Left ventricle myocardium superior (tissue), 1 donor: ENCODE data around the gene MTHFD2L. TPM values are rescaled to one million over a fixed set of nuclear protein-coding genes. Genes with fewer than 3 reads are reported as not detected.
"Not testable (repeated sequence)": the region's sequence is repeated elsewhere in the genome, so short reads cannot be mapped to it uniquely, and the experiment has no call there.

Experiments used
- ATAC-seq: fragments of 200-7000 bp; cut with Tn5 transposase; one replicate; pipeline ENCODE4 v1.9.1; 2020; ENCODE audit warnings: mild to moderate bottlenecking, moderate library complexity
- DNase-seq: peaks from one replicate; pipeline ENCODE4 v3.0.0-alpha.2; 2020
- intact Hi-C: fragments of 100-400 bp; cut with micrococcal nuclease; formaldehyde crosslinking; loops from one replicate; pipeline ENCODE4 v1.11.0; 2022
- total RNA-seq: library from RNA; stranded (reverse); fragmentation: NEBNext Ultra II Directional; extraction: Animal tissue kit (Norgen Biotek cat#: 25700); gene quantifications from one replicate; pipeline ENCODE4 v1.2.1, GENCODE V29; 2021
- donor health status: DM: no; HTN: yes; CAD: no; lungs with severe emphysema.

Gene MTHFD2L
- total RNA-seq, 1 donor from 2014 or later, result 8.5 TPM

DNA sequence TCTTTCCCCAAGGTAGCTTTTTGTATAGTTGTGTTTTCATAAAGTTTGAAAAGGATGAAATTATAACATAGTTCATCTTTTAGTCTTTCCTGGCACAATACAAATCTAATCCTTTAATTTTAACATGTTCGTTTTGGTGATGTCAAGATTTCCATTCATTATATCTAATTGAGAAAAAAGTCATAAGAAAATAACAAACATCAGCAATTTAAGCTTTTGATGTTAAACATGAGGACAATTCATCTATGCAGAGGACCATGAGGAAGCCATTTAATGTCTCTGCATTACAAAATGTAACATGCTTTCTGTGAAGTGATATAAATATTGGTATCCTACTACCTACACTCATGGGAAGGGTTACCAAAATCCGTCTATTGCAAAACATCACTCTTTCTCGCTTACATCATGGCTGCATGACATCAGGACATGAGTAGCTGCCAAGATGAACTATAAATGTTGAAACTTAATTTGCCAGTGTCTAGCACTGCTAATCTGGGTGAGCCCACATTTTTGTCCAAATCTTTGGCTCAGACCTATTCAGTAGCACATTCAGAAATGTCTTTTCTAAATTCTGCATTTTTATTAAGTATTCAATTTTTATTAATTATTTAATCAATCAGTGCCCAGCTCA is 159.8 kb downstream of the MTHFD2L start:
- DNase-seq, result no peak
- ATAC-seq, result peak; percentile 32
- intact Hi-C loops, result loop anchor here (10.0 kb wide), 2 partner anchors 93 to 123 kb away; no protein-coding TSS in a partner anchor

DNA sequence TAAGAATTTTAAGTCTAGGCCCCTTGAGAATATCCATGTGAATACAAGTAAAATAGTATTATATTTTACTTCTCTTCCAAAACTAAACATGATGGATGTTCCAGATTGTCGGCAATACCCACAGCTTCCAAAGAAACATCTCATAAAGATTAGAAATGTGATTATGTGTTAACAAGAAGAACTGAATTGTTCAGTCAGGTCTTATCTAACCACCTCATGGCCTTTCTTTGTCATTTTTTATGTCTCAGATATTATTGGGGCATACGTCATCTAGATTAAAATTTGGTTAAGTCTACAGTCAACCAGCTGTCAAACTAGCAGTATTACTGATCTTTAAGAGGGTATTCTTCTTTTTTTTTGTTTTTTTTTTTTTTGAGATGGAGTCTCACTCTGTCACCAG is 160.4 kb downstream of the MTHFD2L start:
- intact Hi-C loops, result loop anchor here (10.0 kb wide), 2 partner anchors 93 to 123 kb away; no protein-coding TSS in a partner anchor
- ATAC-seq (no peak), DNase-seq (no peak)

DNA sequence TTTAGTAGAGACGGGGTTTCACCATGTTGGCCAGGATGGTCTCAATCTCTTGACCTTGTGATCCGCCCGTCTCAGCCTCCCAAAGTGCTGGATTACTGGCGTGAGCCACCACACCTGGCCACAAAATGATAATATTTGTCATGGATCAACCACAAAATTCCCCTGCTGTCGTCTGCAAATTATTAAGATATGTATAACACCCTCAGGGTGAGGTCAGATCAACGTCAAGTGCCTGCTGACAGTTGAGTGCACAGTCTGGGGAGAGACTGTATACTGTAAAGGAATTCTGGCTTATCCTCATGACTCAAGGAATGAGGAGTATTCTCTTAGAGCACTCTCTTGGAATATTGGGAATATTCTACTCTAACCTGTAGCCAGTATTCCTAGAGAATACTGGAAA is 161.6 kb downstream of the MTHFD2L start:
- ATAC-seq, result no peak
- DNase-seq, result no peak
- intact Hi-C loops, result loop anchor here (10.0 kb wide), 2 partner anchors 95 to 125 kb away; no protein-coding TSS in a partner anchor

DNA sequence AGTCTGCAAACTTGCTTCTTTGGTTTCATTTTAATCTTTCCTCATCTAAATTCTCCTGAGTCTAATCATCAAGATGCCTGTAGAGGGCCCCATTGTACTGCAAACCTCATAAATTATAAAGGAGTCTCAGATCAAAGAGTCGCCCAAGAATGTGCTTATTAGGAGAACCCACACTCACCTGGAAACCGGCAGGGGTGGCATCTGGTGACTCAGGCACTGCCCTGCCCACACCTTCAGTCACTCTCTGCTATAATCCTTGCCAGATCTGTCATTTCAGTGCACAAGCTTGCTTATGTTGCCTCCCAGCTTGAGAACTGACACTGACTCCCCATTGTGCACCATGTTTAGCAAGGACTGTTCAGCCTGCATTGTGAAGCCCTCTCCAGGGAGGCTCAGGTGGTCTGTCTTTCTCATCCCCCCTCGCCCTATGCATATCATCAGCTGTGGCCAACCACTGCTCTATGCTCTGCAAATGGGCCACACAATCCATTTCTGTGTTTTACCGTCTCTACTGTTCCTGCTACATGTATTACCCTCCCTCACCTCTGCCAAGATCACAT is 162.7 kb downstream of the MTHFD2L start:
- intact Hi-C loops, result no loop called here
- ATAC-seq (peak; percentile 27), DNase-seq (no peak)

DNA sequence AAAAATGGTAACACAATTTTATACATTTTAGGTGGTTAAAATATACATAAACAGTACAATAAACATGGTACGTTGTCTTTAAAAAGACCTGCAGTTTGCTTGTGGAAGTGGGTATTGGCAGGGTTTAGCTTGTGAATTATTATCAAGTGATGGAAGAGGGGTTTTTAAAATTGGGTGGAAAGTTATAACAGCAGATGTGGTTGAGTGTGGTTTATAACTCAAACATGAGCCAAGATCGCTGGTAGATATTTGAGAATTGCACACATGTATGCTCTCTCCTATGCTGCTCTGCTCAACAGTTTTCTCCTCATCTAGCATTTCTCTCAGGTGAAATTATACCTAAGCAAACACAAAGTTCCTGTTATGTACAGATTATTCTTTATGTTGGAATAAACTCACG is 164.4 kb downstream of the MTHFD2L start:
- DNase-seq, result no peak
- ATAC-seq, result no peak
- intact Hi-C loops, result no loop called here

DNA sequence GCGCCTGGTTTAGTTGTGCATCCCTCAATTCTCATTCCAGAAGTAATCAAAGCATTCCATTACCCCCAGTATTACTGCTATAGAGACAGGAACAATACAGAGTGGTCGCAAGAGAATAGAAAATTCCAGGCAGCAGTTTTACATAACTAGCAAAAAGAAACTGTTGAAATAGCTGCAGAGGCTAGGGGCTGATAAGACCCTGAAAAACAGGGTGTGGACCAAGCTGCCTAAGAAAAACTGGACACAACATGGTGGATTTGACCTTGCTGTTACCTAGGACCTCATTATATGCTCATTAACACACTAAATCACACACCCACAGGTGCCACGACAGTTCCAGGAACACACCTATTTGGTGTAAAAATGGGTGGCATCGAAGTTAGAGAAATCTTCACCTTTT is 165.7 kb downstream of the MTHFD2L start:
- intact Hi-C loops, result no loop called here
- ATAC-seq (no peak), DNase-seq (no peak)

DNA sequence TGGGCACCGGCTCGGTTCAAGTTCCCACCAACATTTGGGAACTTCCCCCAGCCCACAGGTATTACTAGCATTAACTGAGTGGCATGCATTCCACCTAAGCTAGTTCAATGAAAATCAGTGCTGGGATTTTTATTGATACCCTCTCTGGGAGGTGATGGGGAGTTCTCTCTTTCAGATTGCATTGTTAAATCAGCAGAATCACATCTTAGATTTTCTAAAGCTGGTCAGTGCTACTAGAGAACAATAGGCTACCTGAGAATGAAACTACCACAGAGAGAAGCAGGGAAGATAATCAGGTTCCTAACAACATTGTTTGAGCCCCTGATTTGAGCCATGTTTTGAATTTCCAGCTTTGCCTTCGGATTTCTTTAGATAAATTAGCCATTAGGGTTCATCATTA is 166.3 kb downstream of the MTHFD2L start:
- no peak for DNase-seq
- intact Hi-C loops, result no loop called here
- ATAC-seq, result no peak

DNA sequence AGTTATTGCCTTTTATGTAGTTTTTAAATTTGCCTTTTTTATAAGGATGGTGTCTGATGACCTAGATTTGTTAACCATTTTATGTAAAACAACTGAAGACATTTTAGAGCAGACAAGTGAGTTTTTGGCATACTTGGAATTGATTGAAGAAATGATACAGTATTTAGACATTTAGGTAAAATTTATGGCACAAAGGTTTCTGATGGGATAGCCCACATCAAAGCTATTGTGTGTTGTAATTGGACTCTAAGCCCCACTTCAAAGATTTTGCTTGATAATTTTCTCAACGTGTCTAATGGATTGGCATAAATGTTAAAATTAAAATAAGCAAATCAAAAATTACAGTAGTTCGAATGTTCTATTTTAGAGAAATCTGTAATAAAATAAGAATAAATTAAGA is 168.0 kb downstream of the MTHFD2L start:
- ATAC-seq (no peak), DNase-seq (no peak)
- intact Hi-C loops, result no loop called here

DNA sequence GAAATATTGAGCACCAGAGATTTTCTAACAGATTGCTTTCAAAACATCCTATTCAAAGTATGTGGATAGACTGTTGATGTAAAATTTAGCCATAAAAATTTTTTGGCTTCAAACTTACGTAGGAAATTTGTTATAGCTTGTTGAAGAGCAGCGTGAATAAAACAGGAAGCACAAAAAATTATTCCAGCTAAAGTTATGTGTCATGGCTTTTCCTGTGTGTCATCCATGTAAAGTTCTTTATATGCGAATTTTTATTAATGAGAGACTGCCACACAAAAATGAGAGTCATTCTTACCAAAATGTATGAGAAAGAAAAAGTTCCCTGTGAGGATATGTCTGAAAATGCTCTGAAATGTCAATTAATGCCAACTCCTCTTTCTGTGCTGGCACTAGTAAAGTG is 169.8 kb downstream of the MTHFD2L start:
- DNase-seq, result no peak
- ATAC-seq, result no peak
- intact Hi-C loops, result no loop called here

DNA sequence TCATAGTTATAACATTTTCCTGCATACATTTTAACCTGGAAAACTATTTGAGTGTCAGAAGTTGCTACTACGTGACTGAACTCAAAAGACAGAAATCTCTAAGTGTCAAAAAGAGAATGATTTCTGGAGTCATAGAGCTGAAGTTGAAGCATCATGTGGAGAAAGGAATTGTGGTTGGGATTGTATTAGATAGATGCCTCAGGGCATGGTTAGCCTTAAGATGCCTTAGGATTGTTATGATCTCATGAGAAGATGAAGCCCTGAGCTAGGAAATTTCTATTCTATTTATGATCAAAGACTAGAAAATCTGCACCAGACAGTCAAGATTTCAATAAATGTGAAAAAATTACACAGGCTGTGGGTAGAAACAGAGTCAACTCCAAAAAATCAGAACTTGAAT is 170.6 kb downstream of the MTHFD2L start:
- intact Hi-C loops, result no loop called here
- no peak for DNase-seq
- no peak for ATAC-seq

DNA sequence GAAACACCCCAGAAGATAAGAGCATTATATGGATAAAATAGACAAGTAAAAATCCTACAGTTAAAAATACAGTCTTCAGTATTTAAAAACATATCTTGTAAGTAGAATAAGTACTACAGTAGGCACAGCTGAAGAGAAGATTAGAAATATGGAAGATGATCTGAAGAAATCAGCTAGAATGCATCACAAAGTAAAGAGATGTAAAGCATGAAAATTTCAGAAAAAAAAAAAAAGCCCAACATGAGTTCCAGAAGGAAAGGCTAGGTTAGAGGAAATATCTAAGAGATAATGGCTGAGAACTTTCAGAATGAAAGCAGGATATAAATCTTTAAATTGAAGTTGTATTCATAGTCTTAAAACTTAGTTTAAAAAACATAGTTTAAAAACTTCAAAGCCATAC is 171.4 kb downstream of the MTHFD2L start:
- ATAC-seq (no peak), DNase-seq (no peak)
- intact Hi-C loops, result no loop called here

DNA sequence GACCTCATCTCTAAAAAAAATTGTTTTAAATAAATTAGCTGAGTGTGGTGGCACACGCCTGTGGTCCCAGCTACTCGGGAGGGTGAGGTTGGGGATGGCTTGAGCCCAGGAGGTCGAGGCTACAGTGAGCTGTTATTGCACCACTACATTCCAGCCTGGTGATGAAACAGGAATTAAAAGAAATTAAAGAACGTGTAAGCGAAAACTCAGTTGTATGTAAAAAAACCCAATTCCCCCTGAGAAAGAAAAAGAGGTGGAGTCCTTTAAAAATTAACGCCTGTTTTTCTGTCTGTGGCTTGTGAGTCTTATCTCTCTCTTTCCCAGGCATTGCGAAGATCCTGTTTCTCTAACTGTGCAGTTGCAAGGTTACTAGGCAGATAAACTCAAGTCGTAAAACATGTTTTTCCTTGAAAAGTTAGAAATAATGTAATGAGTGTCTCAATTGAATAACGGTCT is 172.4 kb downstream of the MTHFD2L start:
- no peak for DNase-seq
- intact Hi-C loops, result no loop called here
- ATAC-seq, result no peak

DNA sequence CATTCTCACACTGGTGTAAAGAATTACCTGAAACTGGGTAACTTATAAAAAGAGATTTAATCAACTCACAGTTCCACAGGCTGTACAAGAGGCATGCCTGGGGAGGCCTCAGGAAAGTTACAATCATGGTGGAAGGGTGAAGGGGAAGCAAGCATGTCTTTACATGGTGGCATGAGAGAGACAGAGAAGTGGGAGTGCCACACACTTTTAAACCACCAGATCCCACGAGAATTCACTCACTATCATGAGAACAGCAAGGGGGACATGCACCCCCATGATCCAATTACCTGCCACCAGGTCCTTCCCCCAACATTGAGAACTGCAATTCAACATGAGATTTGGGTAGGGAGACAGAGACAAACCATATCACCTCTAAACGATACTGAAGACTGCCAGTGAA is 173.3 kb downstream of the MTHFD2L start:
- no peak for ATAC-seq
- no peak for DNase-seq
- intact Hi-C loops, result no loop called here

DNA sequence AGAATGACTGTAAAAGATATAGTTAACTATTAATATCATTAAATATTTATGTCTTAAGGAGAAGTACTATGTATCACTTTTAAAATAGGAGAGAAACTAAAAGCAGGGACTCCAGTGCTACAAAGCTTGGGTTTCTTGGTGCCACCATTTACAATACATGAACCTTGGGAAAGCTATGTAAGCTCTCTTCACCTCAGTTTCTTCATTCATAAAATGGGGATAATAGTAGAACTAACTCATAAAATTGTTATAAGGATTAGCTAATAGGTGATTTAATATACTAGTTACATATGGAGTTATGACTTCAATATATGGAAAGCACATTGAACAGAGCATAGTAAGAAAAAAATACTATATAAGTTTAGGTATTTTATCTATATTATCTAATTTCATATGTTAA is 174.0 kb downstream of the MTHFD2L start:
- intact Hi-C loops, result no loop called here
- DNase-seq, result no peak
- ATAC-seq, result no peak

DNA sequence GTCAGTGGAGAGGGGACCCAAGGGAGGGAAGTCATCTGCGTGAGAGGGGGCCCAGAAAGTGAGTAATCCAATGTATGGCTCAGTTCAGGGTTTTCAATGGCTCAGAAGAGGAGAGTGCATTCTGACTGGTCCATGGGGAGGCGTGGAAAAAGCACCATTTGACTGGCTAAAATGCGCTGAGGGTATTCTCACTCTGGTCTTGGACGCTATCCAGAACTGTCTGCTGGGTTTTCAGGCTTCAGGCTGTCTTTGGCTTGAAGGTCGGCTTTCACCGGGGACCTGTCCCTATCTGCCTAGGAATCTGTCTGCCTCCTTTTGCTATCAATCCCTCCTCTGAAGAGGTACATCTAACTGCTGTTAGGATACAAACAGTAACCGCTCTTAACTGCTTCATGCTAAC is 176.7 kb downstream of the MTHFD2L start:
- no peak for DNase-seq
- intact Hi-C loops, result no loop called here
- no peak for ATAC-seq

DNA sequence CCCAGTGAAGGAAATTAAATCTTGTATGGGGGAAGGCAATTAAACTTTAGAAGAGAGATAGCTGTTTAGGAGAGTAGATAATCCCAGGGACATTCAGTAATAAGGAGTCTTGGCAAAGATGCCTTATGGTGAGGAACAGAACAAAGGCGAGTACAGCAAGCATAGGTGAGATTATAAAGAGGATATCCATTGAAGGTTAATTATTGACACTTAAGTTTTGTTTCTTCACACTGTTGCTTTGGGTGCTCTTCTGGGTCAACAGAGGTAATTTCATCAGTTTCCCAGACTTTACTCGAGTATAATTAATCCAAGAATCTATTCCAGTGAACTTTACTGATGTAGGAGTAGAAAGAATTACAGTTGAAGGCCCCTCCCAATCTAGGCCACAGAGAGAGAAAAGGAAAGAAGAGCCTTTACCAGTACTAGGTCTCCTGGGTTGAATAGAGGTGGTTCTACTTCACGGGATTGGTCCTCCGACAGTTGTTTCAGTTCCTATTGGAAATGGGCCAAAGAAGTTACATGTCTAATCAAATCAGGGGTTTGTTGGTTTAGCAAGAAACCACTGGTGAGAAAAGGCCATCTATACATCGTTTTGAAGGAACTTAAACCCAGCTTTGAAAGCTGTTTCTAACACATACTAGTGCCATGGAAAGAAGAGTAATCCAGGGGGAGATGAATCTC is 177.6 kb downstream of the MTHFD2L start:
- DNase-seq (no peak), ATAC-seq (no peak)
- intact Hi-C loops, result no loop called here

DNA sequence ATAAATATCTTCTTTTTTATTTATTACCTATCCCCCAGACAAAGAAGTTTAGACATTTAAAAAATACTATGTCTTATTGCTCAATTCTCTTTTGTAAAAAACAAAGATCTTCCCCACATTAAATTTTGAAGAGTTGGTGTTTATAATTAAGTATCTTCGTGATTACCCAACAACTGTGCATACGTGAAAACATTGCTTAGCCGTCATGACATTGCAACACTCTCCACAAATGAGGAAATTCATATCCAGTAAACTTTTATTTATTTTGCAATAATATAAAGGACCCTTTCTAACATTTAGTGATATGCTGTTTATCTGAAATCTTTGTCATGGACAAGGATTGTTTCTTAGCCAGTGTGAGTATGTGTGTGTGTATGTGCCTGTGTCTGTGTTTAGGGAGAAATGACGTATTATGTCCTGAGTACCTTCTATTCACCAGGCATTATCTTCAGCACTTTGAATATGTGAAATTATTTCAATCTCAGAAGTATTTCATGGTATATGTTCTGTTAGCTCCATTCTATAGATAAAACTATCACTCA is 180.9 kb downstream of the MTHFD2L start:
- ATAC-seq, result no peak
- DNase-seq, result no peak
- intact Hi-C loops, result no loop called here

DNA sequence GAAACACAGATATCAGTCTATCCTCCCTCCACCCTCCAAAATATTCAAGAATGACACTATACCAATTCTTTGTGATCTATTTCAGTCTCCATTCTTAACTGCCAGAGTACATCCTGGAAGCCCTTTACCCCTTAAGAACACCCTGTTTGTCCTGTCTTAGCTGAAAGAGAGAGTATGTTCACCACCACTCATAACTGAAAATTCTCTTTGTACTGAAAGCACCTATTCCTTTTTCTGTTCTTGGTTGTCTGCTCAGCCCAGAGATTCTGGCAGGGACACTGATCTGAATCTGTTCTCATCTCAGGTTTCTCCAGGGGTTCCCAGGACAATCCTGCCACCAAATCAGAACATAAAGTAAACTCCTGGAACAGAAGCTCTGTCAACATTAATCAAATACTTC is 181.6 kb downstream of the MTHFD2L start:
- DNase-seq, result no peak
- intact Hi-C loops, result no loop called here
- ATAC-seq, result no peak

DNA sequence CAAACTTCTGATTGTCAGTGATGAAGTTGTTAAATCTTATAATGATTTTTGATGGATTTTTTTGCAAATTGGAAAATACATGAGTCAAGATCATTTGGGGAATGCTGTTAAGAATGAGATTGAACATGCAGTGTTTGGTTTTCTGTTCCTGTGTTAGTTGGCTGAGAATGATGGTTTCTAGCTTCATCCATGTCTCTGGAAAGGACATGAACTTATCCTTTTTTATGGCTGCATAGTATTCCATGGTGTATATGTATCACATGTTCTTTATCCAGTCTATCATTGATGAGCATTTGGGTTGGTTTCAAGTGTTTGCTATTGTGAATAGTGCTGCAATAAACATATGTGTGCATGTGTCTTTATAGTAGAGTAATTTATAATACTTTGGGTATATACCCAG is 182.5 kb downstream of the MTHFD2L start:
- intact Hi-C loops, DNase-seq, ATAC-seq: not testable (repeated sequence)

DNA sequence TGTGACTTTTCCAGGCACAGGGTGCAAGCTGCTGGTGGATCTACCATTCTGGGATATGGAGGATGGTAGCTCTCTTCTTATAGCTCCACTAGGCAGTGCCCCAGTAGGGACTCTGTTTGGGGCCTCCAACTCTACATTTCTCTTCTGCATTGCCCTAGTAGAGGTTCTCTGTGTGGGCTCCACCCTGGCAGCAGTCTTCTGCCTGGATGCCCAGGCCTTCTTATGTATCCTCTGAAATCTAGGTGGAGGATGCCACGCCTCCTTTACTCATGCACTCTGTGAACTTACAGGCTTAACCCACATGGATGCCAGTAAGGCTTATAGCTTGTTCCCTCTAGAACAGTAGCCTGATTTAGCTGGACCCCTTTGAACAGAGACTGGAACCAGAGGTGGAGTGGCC is 186.1 kb downstream of the MTHFD2L start:
- DNase-seq, result no peak
- no peak for ATAC-seq
- intact Hi-C loops, result no loop called here
